Nephron (organoid): ENCODE data around the gene SESN1.

Experiments used
- H3K27ac Mint-ChIP-seq, 3 experiments: 2 replicates each; pipeline ENCODE4 v1.8.0; 2020; ENCODE audit warnings: mixed read lengths in 3 of 3, mild to moderate bottlenecking in 2 of 3, moderate library complexity in 1 of 3
- H3K27me3 Mint-ChIP-seq: 2 replicates; pipeline ENCODE4 v1.8.0; 2021; ENCODE audit warnings: low read depth, mild to moderate bottlenecking, moderate library complexity, mixed read lengths
- H3K36me3 Mint-ChIP-seq: 2 replicates; pipeline ENCODE4 v1.8.0; 2020; ENCODE audit warnings: low read depth, mixed read lengths
- H3K4me1 Mint-ChIP-seq: 2 replicates; pipeline ENCODE4 v1.8.0; 2020; ENCODE audit warnings: mixed read lengths
- H3K4me3 Mint-ChIP-seq, 3 experiments: 2 replicates each; pipeline ENCODE4 v1.8.0; 2020; ENCODE audit warnings: mild to moderate bottlenecking in 3 of 3, mixed read lengths in 3 of 3, moderate library complexity in 2 of 3
- H3K9me3 Mint-ChIP-seq: 2 replicates; pipeline ENCODE4 v1.8.0; 2020; ENCODE audit warnings: mixed read lengths
- CTCF ChIP-seq, 3 experiments: fragments of 200-600 bp; sonication (generic); IDR thresholded peaks; one replicate each; pipeline ENCODE4 v1.5.0; 2021; ENCODE audit warnings: antibody characterized with exemption in 3 of 3; ENCODE audit not compliant: unreplicated experiment in 3 of 3

SESN1 gene

GRCh38 chr6:108961985-108962384, 132.7 kb downstream of the SESN1 start:
- H3K4me3 Mint-ChIP-seq, result no peak overlapping the region
- peaks cover 6% of the 10 kb centered on the region for H3K4me1 Mint-ChIP-seq
- no peak overlapping the region for H3K27ac Mint-ChIP-seq
- no peaks in the 10 kb centered on the region for H3K36me3 Mint-ChIP-seq
- no peak for TF ChIP-seq CTCF (IDR thresholded peaks at IDR 0.05; ENCODE audit: unreplicated experiment in 3 of 3)
- no peaks in the 10 kb centered on the region for H3K9me3 Mint-ChIP-seq
- H3K27me3 Mint-ChIP-seq, result no peaks in the 10 kb centered on the region

DNA sequence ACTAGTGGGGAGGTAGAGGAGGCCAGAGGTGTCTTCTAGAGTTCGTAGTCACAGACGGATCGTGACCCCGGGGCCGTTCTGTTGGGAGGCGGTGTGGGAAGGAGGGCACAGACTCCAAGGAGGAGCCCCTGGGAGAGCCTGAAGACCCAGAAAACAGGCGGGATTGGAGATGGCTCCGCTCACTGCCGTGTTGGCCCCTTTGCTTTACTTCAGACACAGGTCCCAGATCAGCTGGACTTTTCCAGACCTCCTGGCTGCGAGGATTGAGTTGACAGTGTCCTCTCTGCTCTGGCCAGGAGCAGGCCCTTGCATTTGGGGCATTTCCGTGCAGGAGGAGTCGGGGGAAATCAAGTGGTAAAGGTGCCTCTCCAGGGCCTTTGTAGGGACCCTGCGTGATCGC, 133.6 kb downstream of the SESN1 start:
- Mint-ChIP-seq H3K36me3 (no peaks in the 10 kb centered on the region), H3K4me3 (no peak overlapping the region), H3K4me1 (no peaks in the 10 kb centered on the region), H3K9me3 (no peaks in the 10 kb centered on the region), H3K27ac (no peak overlapping the region), H3K27me3 (no peaks in the 10 kb centered on the region)
- no peak for TF ChIP-seq CTCF (IDR thresholded peaks at IDR 0.05; ENCODE audit: unreplicated experiment in 3 of 3)

- Mint-ChIP-seq H3K4me1 (no peaks in the 10 kb centered on the region), H3K9me3 (no peaks in the 10 kb centered on the region), H3K36me3 (no peaks in the 10 kb centered on the region), H3K27me3 (no peaks in the 10 kb centered on the region), H3K4me3 (no peak overlapping the region), H3K27ac (no peak overlapping the region)
- TF ChIP-seq CTCF (IDR thresholded peaks at IDR 0.05; ENCODE audit: unreplicated experiment in 3 of 3), result no peak
Measured at GRCh38 chr6:108960601-108961000, 134.0 kb downstream of the SESN1 start.

DNA sequence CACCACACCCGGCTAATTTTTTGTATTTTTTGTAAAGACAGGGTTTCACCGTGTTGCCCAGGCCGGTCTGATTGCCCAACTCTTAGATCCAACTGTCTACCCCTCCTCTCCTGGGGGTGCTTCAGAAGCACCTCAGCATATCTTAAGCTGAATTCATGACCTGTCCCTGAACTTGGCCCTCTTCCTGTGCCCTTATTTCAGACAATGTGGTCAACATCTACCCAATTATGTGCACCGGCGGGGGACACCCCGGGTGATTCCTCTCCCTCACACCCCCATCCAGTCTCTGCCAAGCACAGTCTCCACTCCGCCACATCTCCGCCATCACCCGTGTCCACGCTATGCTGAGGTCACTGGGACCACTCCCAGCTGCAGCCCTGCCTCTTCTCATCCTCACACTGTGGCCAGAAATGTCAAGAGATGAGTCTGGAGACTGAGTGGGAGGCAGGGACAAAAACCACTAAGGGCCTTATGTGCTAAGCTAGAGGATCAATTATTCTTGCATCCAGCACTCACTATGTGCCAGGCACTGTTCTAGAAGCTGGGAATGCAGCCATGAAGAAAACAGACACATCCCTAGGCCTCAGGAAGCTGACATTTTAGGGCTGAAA, 134.6 kb downstream of the SESN1 start:
- Mint-ChIP-seq H3K9me3 (no peaks in the 10 kb centered on the region), H3K27ac (no peak overlapping the region), H3K27me3 (no peaks in the 10 kb centered on the region), H3K36me3 (no peaks in the 10 kb centered on the region), H3K4me1 (no peaks in the 10 kb centered on the region), H3K4me3 (no peak overlapping the region)
- no peak for TF ChIP-seq CTCF (IDR thresholded peaks at IDR 0.05; ENCODE audit: unreplicated experiment in 3 of 3)

- no peaks in the 10 kb centered on the region for H3K4me1 Mint-ChIP-seq
- no peaks in the 10 kb centered on the region for H3K27me3 Mint-ChIP-seq
- no peak overlapping the region for H3K4me3 Mint-ChIP-seq
- no peaks in the 10 kb centered on the region for H3K36me3 Mint-ChIP-seq
- no peak for TF ChIP-seq CTCF (IDR thresholded peaks at IDR 0.05; ENCODE audit: unreplicated experiment in 3 of 3)
- H3K27ac Mint-ChIP-seq, result no peak overlapping the region
- no peaks in the 10 kb centered on the region for H3K9me3 Mint-ChIP-seq
Measured at GRCh38 chr6:108958900-108959770, 135.5 kb downstream of the SESN1 start.
